ENCODE results near the gene EIF4EBP2.

- TF ChIP-seq CTCF (IDR thresholded peaks at IDR 0.05 in 2 of 3, conservative IDR thresholded peaks at IDR 0.05 in 1 of 3; ENCODE audit: borderline replicate concordance in 1 of 3, insufficient read depth in 1 of 3, low read depth in 2 of 3, low read length in 2 of 3) (no peak), ZFX (IDR thresholded peaks at IDR 0.05) (no peak), RAD21 (IDR thresholded peaks at IDR 0.05; ENCODE audit: low read depth) (no peak), EZH2phosphoT487 (IDR thresholded peaks at IDR 0.05; ENCODE audit: borderline replicate concordance) (no peak)
Observed at GRCh38 chr10:70369498-70370018, 34.4 kb upstream of the EIF4EBP2 start.

Data from HCT116 (cell line).